ENCODE measurements around the gene LRTM1.

GRCh38 chr3:54960701-54961100 is 32.8 kb upstream of the LRTM1 start:
- TF ChIP-seq CTCF (IDR thresholded peaks at IDR 0.05) (no peak), EZH2phosphoT487 (IDR thresholded peaks at IDR 0.05) (no peak)

All from neural progenitor cell (in vitro differentiated cells).